H1 (cell line): ENCODE results near the gene TECRL. TPM values are rescaled to one million over a fixed set of nuclear protein-coding genes. Genes with fewer than 3 reads are reported as not detected.

Experiments used
- KDM1A ChIP-seq: fragments of 200-600, 300-600 bp; sonication (generic); IDR thresholded peaks from 2 replicates; pipeline ENCODE4 v1.7.1; 2016; ENCODE audit warnings: mild to moderate bottlenecking, low read length, borderline replicate concordance
- NANOG ChIP-seq: IDR thresholded peaks from 2 replicates; pipeline ENCODE4 v1.6.1; 2011; ENCODE audit warnings: low read length, low read depth, mild to moderate bottlenecking, inconsistent platforms; ENCODE audit not compliant: insufficient read depth, poor library complexity, severe bottlenecking
- RAD21 ChIP-seq, 2 experiments: IDR thresholded peaks in 1 of 2; conservative IDR thresholded peaks in 1 of 2; 2 replicates each; pipeline ENCODE4 v1.6.1; 2011; ENCODE audit warnings: low read depth in 2 of 2, low read length in 2 of 2, improper control_type of control experiment in 1 of 2, inconsistent platforms in 1 of 2, mild to moderate bottlenecking in 1 of 2, moderate library complexity in 1 of 2
- RNF2 ChIP-seq: fragments of 200-900, 300-1000 bp; sonication (generic); IDR thresholded peaks from 2 replicates; pipeline ENCODE4 v1.7.1; 2016; ENCODE audit warnings: borderline replicate concordance, low read depth, mild to moderate bottlenecking, antibody characterized with exemption, low read length; ENCODE audit not compliant: poor library complexity, severe bottlenecking; ENCODE audit errors: missing control alignments
- SRF ChIP-seq: IDR thresholded peaks from 2 replicates; pipeline ENCODE4 v1.6.1; 2011; ENCODE audit warnings: mild to moderate bottlenecking, low read depth, low read length, moderate library complexity
- TAF1 ChIP-seq: IDR thresholded peaks from 2 replicates; pipeline ENCODE4 v1.6.1; 2011; ENCODE audit warnings: mild to moderate bottlenecking, low read depth, low read length
- polyA plus RNA-seq, 7 experiments: library from polyadenylated mRNA; depleted of rRNA in 3 of 7; stranded (reverse) in 5 of 7; unstranded in 2 of 7; fragments of >200 nt in 5 of 7; fragments of 200-250 nt in 2 of 7; gene quantifications; 1 replicate in 5 of 7; 2 replicates in 1 of 7; 4 replicates in 1 of 7; pipeline versions ENCODE4 v1.2.1 to v1.2.3, GENCODE V29; 2011 to 2013; ENCODE audit warnings: missing spikeins in 2 of 7, mixed read lengths in 2 of 7
- total RNA-seq: library from RNA; stranded (reverse); fragmentation: NEBNext Ultra II Directional; extraction: Animal tissue kit (Norgen Biotek cat#: 25700); gene quantifications from 2 replicates; pipeline ENCODE4 v1.2.1, GENCODE V29; 2021

The TECRL gene
- total and polyA plus RNA-seq, 2 of the 8 experiments (the other 6 are each of a cell fraction or from before 2014, with no cell fraction given) = not detected

DNA sequence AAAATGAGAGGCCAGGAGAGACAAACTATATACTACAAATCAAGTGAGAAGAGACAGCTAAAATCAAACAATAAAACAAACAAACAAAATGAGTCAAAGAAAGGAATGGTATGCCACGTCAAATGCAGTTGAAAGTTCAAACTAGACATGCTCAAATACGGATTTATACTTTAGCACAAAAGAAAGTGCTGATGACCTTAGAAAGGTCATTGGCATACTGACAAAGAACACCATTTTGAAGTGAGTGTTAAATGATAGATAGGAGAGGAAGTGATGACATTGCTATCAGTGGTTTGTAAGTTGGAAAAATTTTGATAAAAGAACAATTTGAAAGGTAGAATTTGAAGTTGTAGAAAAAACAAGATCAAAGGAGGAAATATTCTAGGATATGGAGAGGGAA lies 55.3 kb downstream of the TECRL start (continued):
- TF ChIP-seq RAD21 (IDR thresholded peaks at IDR 0.05 in 1 of 2, conservative IDR thresholded peaks at IDR 0.05 in 1 of 2; ENCODE audit: low read depth in 2 of 2, low read length in 2 of 2) = no peak
- no peak for TF ChIP-seq NANOG
- TF ChIP-seq TAF1 = no peak
- TF ChIP-seq SRF = no peak
- no peak for TF ChIP-seq KDM1A
- no peak for TF ChIP-seq RNF2
